ENCODE measurements around the gene SYNDIG1. TPM values are rescaled to one million over a fixed set of nuclear protein-coding genes. Genes with fewer than 3 reads are reported as not detected.

The SYNDIG1 gene
- total and polyA plus RNA-seq, 9 of the 15 experiments (the other 6 are each of a cell fraction or from before 2014, with no cell fraction given), result not detected

DNA sequence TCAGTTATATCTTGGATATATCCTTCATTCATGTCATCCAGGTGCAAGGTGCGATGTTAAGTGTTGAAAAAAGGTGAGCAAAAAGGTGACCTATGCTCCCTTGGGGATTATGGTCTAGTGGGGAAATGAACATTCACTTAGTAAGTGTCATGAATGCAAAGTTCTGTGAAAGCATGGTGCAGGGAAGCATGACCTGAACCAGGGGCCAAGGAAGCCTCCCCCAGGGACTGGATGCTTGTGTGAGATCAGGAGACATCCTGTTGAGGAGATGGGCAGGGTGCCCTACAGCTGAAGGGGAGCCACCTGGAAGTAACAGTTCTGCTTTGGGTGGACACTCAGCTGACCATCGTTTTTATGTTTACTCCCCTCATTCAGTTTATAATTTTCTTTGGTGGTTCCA lies 179.5 kb downstream of the SYNDIG1 start:
- ChIA-PET CTCF (ENCODE audit: low intra/inter-chr PET ratio) (no interaction called here), POLR2A (interaction anchor here (0.7 kb wide), 1 partner anchor 11 kb away, joined by 3 read pairs; no protein-coding TSS in a partner anchor)
- H3K27me3 ChIP-seq (ENCODE audit: control insufficient read depth in 2 of 2, insufficient read depth in 2 of 2, low read length in 2 of 2), result no peaks in the 10 kb centered on the region; a peak in 1 of 5 replicates
- H4K20me1 ChIP-seq (replicated peaks; ENCODE audit: control insufficient read depth, insufficient read depth, low read length), result no peaks in the 10 kb centered on the region
- in situ Hi-C loops (cut with MboI), result no loop called here
- BruUV-seq (replicated peaks), result no TSS peak
- H3K79me2 ChIP-seq (ENCODE audit: control insufficient read depth, insufficient read depth, low read length), result no peaks in the 10 kb centered on the region
- DNase-seq (ENCODE audit: extremely low read depth in 1 of 4, low spot score in 3 of 4), result no peak
- no peak overlapping the region for H2AFZ ChIP-seq (ENCODE audit: low read depth, low read length)
- 0% methylated on average over 2 of the region's 2 CpGs for WGBS (ENCODE audit: insufficient coverage, low coverage, missing lambda C conversion rate)
- H3K4me2 ChIP-seq (ENCODE audit: insufficient read depth, low read length), result no peak overlapping the region
- no peak overlapping the region for H3K4me3 ChIP-seq
- no peaks in the 10 kb centered on the region for H3K36me3 ChIP-seq (ENCODE audit: control insufficient read depth, insufficient read depth, low read length)
- H3K4me1 ChIP-seq (replicated peaks in 1 of 2; ENCODE audit: control insufficient read depth in 2 of 2, insufficient read depth in 2 of 2, low read length in 2 of 2), result no peaks in the 10 kb centered on the region
- no peak overlapping the region for H3K27ac ChIP-seq (ENCODE audit: extremely low read depth, low read depth, low read length)
- TF ChIP-seq CC2D1A (IDR thresholded peaks at IDR 0.05), result no peak
- no peak for TF ChIP-seq RERE (CRISPR knock-in tag; IDR thresholded peaks at IDR 0.05; ENCODE audit: borderline replicate concordance)
- TF ChIP-seq PHF20 (IDR thresholded peaks at IDR 0.05; ENCODE audit: partially characterized antibody), result no peak
- no peak for ATAC-seq
- no peak for FAIRE-seq
- H3K9me1 ChIP-seq (ENCODE audit: control insufficient read depth, insufficient read depth, low read length), result no peaks in the 10 kb centered on the region
- H3K9ac ChIP-seq (ENCODE audit: insufficient read depth in 1 of 2, low read depth in 2 of 2, low read length in 2 of 2), result no peak overlapping the region
- intact Hi-C loops (cut with micrococcal nuclease), result no loop called here
- H3K9me3 ChIP-seq (replicated peaks; ENCODE audit: control insufficient read depth, insufficient read depth, low read depth, low read length), result no peaks in the 10 kb centered on the region
